Suppressor macrophage treated with lipopolysaccharide for 1 hour (primary cell): ENCODE measurements around the gene TRIM45.

Source experiments
- DNase-seq, 3 donors: peaks; one replicate each; pipeline ENCODE4 v3.0.0-alpha.2; 2020 to 2022

The TRIM45 gene

DNA sequence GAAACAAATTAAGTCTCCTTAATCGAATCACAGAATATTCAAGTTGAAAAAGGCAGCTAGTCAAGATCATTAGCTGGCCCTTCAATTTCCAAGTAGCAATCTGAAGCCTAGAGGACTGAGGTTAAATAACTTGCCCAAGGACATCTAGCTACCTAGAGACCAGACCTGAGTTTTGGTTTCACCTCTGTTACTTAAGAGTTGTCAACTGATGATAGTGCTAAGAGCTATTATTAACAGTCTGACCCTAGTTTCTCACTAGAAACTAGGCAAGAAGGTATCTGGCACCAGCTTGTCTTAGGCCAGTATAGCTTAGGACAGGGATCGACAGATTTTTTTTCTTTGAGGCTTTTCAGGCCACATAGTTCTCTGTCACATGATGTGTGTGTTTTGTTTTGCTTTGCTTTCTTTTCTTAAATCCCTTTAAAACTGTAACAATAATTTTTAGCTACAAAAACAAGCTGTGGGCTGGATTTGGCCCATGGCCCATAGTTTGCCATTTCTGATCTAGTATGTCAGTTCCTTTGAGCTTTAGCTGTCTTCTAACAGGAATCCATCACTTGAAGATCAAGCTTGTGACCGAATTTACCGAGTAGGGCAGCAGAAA, 23.2 kb downstream of the TRIM45 start:
- no peak for DNase-seq

GRCh38 chr1:117097443-117097842, 24.1 kb downstream of the TRIM45 start:
- no peak for DNase-seq

DNA sequence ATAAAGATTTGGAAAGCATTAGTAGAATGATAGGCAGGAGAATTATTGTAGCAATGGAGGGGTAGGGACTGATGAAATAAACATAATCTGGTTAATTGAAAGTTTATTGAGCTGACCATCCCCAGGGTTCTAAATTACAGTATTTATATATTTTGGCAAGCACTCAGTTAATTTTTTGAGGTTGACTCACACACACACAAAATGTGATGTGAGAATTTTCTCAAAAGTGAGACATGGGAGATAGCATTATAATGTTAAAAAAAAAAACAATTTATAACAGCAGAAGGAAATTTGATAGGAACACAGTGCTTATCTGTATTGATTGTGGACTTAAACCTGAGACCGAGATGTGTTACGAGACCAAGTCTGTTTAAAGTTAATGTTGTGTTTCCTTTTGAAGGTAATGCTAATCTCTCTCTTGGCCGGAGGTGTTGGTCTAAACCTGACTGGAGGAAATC, 24.6 kb downstream of the TRIM45 start:
- no peak for DNase-seq

GRCh38 chr1:117094841-117095604, 26.5 kb downstream of the TRIM45 start:
- no peak for DNase-seq

GRCh38 chr1:117093870-117094621, 27.5 kb downstream of the TRIM45 start:
- DNase-seq = peak; percentile 36 to 46 (median 41)

DNA sequence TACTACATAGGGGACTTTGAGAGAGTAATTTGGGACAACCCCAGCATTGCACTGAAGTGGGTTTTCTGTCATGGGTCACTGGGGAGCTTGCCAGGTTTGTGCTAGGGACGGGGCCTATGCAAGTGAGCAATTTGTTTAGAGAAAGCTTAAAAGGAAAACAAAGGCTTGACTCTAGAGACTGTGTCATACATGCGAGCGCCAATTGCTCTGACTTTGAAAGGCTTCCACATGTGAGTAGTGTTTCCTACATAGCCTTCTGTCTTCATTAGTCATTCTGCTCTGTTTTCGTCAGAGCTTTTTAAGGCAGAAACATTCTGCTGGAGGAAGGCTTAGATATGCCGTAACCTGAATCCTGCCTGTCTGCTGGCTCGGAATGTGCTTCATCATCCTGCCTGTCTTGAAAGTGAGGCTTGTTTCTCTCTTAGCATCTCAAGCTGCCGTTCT, 28.4 kb downstream of the TRIM45 start:
- peak; percentile 7 to 25 (median 10) for DNase-seq

GRCh38 chr1:117092594-117092993, 29.0 kb downstream of the TRIM45 start:
- DNase-seq = no peak

DNA sequence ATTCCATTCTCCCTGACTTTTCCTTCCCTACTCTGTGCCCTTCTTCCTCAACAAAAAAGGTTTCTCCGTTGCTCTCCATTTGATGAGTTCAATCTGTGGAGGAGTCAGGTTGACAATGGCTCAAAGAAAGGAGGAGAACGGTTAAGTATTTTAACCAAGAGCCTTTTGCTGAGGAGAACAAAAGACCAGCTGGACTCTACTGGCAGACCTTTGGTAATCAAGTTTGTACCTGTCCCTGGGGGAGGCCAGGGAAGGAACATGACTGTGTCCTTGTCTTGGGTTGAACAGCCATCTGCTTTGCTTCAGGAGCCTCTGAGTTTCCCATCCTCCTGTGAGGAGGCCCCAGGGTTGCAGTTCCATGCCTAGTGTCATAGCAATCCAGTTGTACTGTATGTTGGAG, 31.6 kb downstream of the TRIM45 start:
- DNase-seq = no peak

GRCh38 chr1:117087686-117088085, 33.9 kb downstream of the TRIM45 start:
- DNase-seq = no peak

- no peak for DNase-seq
Observed at GRCh38 chr1:117084231-117084630, 37.3 kb downstream of the TRIM45 start.

DNA sequence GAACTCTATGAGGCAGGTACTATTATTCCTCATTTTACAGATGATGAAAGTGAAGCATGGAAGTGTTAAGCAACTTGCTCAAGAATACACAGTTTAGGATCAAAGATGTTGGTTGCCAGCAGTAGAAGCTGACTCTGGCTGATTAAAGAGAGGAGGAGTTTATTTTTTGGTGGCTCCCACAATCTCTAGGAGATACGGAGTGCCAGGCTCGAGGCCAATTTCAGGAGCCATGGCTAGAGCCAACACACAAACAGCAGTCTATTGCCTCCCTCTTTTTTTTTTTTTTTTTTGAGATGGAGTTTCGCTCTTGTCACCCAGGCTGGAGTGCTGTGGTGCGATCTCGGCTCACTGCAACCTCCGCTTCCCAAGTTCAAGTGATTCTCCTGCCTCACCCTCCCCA, 41.8 kb downstream of the TRIM45 start:
- no peak for DNase-seq

DNA sequence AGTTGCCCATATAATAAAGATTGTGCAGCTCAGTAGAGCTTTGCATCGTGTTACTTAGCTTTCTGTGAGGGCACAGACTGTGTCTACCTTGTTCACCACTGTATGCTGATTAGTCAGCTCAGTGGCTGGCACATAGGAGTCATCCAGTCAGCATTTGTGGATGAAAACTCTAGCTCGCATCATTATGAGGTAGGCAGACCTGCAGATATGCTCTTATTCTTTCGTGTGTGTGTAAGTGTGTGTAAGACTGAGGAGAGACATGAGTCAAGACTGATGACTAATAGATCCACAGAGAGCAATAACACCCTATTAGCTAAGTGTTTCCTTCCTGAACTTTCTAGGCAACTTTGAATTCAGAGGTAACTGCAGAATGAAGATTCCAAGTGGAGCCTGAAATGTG, 44.3 kb downstream of the TRIM45 start:
- peak; percentile 33 to 65 (median 58) for DNase-seq

DNA sequence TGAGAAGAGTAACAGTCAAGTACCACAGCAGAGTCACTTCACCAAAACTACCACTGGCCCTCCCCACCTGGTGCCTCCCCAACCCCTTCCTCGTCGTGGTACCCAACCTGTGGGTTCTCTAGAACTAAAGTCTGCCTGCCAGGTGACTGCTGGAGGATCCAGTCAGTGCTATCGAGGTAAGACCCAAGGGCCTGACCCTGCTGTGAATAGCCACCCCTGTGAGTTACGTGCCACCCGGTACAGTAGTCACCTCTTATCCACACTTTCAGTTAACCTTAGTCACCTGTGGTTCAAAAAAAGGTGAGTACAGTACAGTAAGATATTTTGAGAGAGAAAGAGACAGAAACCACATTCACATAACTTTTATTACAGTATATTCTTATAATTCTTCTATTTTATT, 44.9 kb downstream of the TRIM45 start:
- no peak for DNase-seq

DNA sequence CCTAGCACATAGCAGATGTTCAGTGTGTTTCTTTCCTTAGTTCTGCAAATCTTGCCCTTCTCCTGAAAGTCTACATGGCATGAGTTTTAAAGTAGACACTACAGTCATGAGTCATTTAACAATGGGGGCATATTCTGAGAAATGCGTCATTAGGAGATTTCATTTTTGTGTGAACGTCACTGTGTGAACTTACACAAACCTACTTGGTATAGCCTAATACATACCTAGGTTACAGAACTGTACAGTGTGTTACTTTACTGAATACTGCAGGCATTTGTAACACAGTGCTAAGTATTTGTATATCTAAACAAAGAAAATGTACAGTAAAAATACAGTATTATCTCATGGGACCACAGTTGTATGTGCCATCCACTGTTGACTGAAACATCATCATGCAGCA, 51.4 kb downstream of the TRIM45 start:
- no peak for DNase-seq

DNA sequence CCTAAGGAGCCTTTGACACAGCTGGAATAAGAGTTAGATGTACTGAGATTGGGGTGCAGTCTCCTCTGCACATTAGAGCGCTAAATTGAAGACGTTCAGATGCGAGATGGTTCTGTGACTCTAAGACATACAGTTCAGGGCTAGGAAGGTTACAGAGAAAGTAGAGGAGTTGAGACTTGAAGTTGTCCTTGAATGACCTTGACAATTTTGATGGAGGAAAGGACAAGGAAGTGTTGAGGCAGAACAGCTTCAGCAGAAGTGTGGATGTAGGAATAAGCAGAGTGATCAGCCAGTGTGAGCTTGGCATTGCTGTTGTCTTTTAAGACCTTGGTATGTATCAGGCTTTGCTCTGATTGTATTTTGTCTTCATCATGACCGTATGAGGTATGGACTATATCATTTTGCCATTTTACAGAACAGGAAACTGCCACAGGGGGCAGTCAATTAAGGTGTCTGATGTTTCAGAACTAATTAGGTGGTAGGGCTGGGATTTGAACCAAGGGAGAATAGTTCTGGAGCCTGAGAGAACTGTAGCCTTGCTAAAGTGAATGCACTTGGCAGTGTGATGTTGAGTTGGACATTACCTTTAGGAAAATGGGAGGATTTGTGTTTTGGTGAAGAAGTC, 52.2 kb downstream of the TRIM45 start:
- no peak for DNase-seq

DNA sequence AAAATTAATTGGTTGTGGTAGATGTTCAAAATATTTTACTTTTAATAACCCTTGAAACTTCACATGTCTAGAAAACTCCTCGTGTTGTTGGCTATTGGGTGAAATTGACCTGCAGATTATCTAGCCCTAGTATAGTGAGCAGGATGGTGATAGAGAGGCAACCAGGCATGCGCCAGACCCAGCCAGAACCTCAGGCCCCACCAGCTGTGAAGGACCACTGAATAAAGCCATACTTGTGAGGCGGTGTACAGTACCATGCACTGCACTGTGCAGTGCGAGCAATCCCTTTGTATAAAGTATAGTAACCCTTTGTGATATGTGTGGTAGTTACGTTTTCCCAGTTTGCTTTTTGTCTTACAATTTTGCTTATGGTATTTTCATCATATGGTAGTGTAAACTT, 53.0 kb downstream of the TRIM45 start:
- DNase-seq = no peak

GRCh38 chr1:117067533-117068370, 53.8 kb downstream of the TRIM45 start:
- peak; percentile 62 to 75 (median 68) for DNase-seq

DNA sequence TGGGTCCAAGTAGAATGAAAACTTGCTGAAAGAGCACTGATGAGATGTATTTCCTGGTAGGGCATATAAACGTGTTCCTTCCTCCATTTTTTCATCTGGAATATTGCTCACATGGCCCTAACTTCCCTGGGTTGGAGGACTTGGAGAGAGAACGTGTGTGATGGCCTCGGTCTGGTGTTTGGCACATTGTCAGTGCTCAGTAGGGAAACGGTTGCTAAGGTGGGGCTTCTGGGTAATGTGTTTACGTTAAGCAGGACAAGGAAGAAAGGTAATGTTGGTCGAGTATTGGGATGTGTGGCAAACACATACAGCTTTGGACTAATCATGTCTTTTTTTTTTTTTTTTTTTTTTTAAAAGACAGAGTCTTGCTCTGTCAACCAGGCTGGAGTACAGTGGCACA, 55.2 kb downstream of the TRIM45 start:
- DNase-seq = no peak

GRCh38 chr1:117061986-117062415, 59.5 kb downstream of the TRIM45 start:
- DNase-seq = peak; percentile 84 to 93 (median 93)
